GM23338 (cell line): Measurements from ENCODE around the gene CEP78. TPM values are rescaled to one million over a fixed set of nuclear protein-coding genes. Genes with fewer than 3 reads are reported as not detected.

ENCODE experiments used
- ATAC-seq: fragments of 200-7000 bp; cut with Tn5 transposase; 3 replicates; pipeline ENCODE4 v1.9.1; 2020
- DNase-seq: peaks from one replicate; pipeline ENCODE4 v3.0.0-alpha.2; 2015; ENCODE audit warnings: low spot score
- H2AFZ ChIP-seq: fragments of 200-600 bp; sonication (generic); 2 replicates; pipeline ENCODE4 v1.8.0; 2016; ENCODE audit warnings: antibody characterized with exemption, mild to moderate bottlenecking, moderate library complexity
- H3F3A ChIP-seq: fragments of 200-600 bp; sonication (generic); replicated peaks from 2 replicates; pipeline ENCODE4 v1.8.0; 2017; ENCODE audit warnings: antibody characterized with exemption, mixed run types, low read depth
- H3K27ac ChIP-seq: fragments of 200-600 bp; sonication (generic); 2 replicates; pipeline ENCODE4 v1.6.1; 2016; ENCODE audit warnings: low read depth
- H3K27me3 ChIP-seq: fragments of 200-600 bp; sonication (generic); 2 replicates; pipeline ENCODE4 v1.8.0; 2016; ENCODE audit warnings: mild to moderate bottlenecking, mixed run types, moderate library complexity; ENCODE audit not compliant: insufficient read depth
- H3K36me3 ChIP-seq: fragments of 200-600 bp; sonication (generic); 2 replicates; pipeline ENCODE4 v1.8.0; 2016; ENCODE audit warnings: mild to moderate bottlenecking; ENCODE audit not compliant: insufficient read depth
- H3K4me1 ChIP-seq: fragments of 200-600 bp; sonication (generic); 2 replicates; pipeline ENCODE4 v1.8.0; 2016; ENCODE audit warnings: mild to moderate bottlenecking, moderate library complexity; ENCODE audit not compliant: insufficient read depth
- H3K4me2 ChIP-seq: fragments of 200-600 bp; sonication (generic); 2 replicates; pipeline ENCODE4 v1.7.1; 2017; ENCODE audit warnings: mixed run types
- H3K4me3 ChIP-seq: fragments of 200-600 bp; sonication (generic); 2 replicates; pipeline ENCODE4 v1.6.1; 2016; ENCODE audit warnings: mixed run types
- H3K79me2 ChIP-seq: fragments of 200-600 bp; sonication (generic); replicated peaks from 2 replicates; pipeline ENCODE4 v1.8.0; 2017; ENCODE audit warnings: mild to moderate bottlenecking; ENCODE audit not compliant: insufficient read depth
- H3K9me2 ChIP-seq: fragments of 200-600 bp; sonication (generic); 2 replicates; pipeline ENCODE4 v1.8.0; 2017; ENCODE audit not compliant: insufficient read depth
- H4K20me1 ChIP-seq: fragments of 200-600 bp; sonication (generic); replicated peaks from 2 replicates; pipeline ENCODE4 v1.8.0; 2017; ENCODE audit warnings: mild to moderate bottlenecking; ENCODE audit not compliant: insufficient read depth
- H3K27ac Mint-ChIP-seq: 2 replicates; pipeline ENCODE4 v1.8.0; 2020; ENCODE audit warnings: inconsistent platforms, mild to moderate bottlenecking, moderate library complexity, mixed read lengths
- H3K27me3 Mint-ChIP-seq: 3 replicates; pipeline ENCODE4 v1.8.0; 2022; ENCODE audit warnings: low read depth, mild to moderate bottlenecking, moderate library complexity, mixed read lengths, inconsistent platforms; ENCODE audit not compliant: insufficient read depth, poor library complexity
- H3K36me3 Mint-ChIP-seq: 3 replicates; pipeline ENCODE4 v1.8.0; 2021; ENCODE audit warnings: low read depth, mild to moderate bottlenecking, inconsistent platforms, moderate library complexity, mixed read lengths
- H3K4me1 Mint-ChIP-seq: 3 replicates; pipeline ENCODE4 v1.8.0; 2020; ENCODE audit warnings: mild to moderate bottlenecking, inconsistent platforms, mixed read lengths
- H3K4me3 Mint-ChIP-seq: 3 replicates; pipeline ENCODE4 v1.8.0; 2021; ENCODE audit warnings: moderate library complexity, mild to moderate bottlenecking, inconsistent platforms, mixed read lengths
- H3K9me3 Mint-ChIP-seq: 3 replicates; pipeline ENCODE4 v1.8.0; 2020; ENCODE audit warnings: moderate library complexity, mild to moderate bottlenecking, inconsistent platforms, mixed read lengths
- ETS1 ChIP-seq: IDR thresholded peaks from 2 replicates; pipeline ENCODE4 v1.6.1; 2016; ENCODE audit warnings: antibody characterized with exemption
- EZH2phosphoT487 ChIP-seq: fragments of 200-600 bp; sonication (generic); IDR thresholded peaks from one replicate; pipeline ENCODE4 v1.8.1; 2018; ENCODE audit warnings: antibody characterized with exemption; ENCODE audit not compliant: unreplicated experiment
- STAT1 ChIP-seq: IDR thresholded peaks from one replicate; pipeline ENCODE4 v1.6.1; 2016; ENCODE audit warnings: antibody characterized with exemption; ENCODE audit not compliant: unreplicated experiment
- ZNF114 ChIP-seq: fragments of 250-450 bp; sonication (Bioruptor Pico); IDR thresholded peaks from 2 replicates; pipeline ENCODE4 v1.5.0; 2020; ENCODE audit warnings: mild to moderate bottlenecking, moderate library complexity
- polyA plus RNA-seq: library from polyadenylated mRNA; unstranded; fragments of >200 nt; fragmentation: Nextera tagmentation; extraction: Ambion mirVana; gene quantifications from 2 replicates; pipeline ENCODE4 v1.2.1, GENCODE V29; 2016
- total RNA-seq: library from RNA; depleted of rRNA; stranded (reverse); fragments of >200 nt; shearing (Covaris generic); gene quantifications from 2 replicates; pipeline ENCODE4 v1.2.3, GENCODE V29; 2014
- TF ChIP-seq, protein P1 (sequence below): IDR thresholded peaks from one replicate; pipeline ENCODE4 v1.6.1; 2018; ENCODE audit warnings: antibody characterized with exemption; ENCODE audit not compliant: unreplicated experiment
- TF ChIP-seq, protein P2 (sequence below), 2 experiments: fragments of 200-600 bp in 1 of 2; sonication (generic) in 1 of 2; conservative IDR thresholded peaks; 2 replicates each; pipeline versions ENCODE4 v1.5.1 to v1.6.1; 2016 to 2017; ENCODE audit warnings: antibody characterized with exemption in 2 of 2, low read depth in 2 of 2, mild to moderate bottlenecking in 2 of 2, moderate library complexity in 1 of 2
- TF ChIP-seq, protein P3 (sequence below): fragments of 250-450 bp; sonication (Bioruptor Pico); IDR thresholded peaks from 2 replicates; pipeline ENCODE4 v1.5.0; 2020; ENCODE audit warnings: mild to moderate bottlenecking, moderate library complexity

The CEP78 gene
- total and polyA plus RNA-seq, 2 experiments from 2014 or later = 19.9 to 48.3 TPM

DNA sequence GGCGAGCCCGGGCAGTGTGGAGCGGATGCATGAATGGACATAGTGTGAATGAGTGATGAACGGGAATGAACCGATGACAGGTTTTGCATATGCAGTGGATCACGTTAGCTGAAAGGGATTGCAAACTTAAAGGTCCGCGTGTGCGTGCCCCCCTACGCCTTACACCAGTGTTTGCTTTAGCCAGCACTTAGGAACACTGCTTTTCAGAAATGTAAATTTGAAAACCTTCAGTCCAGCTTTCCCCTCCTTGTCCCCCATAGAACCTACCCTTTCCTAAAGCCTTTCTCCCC is 61.7 kb downstream of the CEP78 start:
- ATAC-seq (no peak), DNase-seq (no peak)
- Histone ChIP-seq H3K27ac (peak overlapping the region; percentile 93), H4K20me1 (peaks cover 36% of the 10 kb centered on the region), H3K4me3 (peak overlapping the region; percentile 95), H3K36me3 (peaks cover 29% of the 10 kb centered on the region), H3K4me2 (peak overlapping the region; percentile 95), H3K4me1 (peaks cover 31% of the 10 kb centered on the region), H3K27me3 (no peaks in the 10 kb centered on the region), H3K9me2 (no peaks in the 10 kb centered on the region), H3F3A (no peaks in the 10 kb centered on the region; the same call in 1 of the 2 replicates), H2AFZ (no peak overlapping the region), H3K79me2 (peaks cover 57% of the 10 kb centered on the region)
- Mint-ChIP-seq H3K4me3 (peak overlapping the region; percentile 99), H3K27me3 (peaks cover 26% of the 10 kb centered on the region), H3K4me1 (peaks cover 43% of the 10 kb centered on the region), H3K27ac (peak overlapping the region; percentile 100), H3K36me3 (peaks cover 57% of the 10 kb centered on the region), H3K9me3 (peaks cover 8% of the 10 kb centered on the region; the same call in 2 of the 3 replicates)
- TF ChIP-seq, protein P1, sequence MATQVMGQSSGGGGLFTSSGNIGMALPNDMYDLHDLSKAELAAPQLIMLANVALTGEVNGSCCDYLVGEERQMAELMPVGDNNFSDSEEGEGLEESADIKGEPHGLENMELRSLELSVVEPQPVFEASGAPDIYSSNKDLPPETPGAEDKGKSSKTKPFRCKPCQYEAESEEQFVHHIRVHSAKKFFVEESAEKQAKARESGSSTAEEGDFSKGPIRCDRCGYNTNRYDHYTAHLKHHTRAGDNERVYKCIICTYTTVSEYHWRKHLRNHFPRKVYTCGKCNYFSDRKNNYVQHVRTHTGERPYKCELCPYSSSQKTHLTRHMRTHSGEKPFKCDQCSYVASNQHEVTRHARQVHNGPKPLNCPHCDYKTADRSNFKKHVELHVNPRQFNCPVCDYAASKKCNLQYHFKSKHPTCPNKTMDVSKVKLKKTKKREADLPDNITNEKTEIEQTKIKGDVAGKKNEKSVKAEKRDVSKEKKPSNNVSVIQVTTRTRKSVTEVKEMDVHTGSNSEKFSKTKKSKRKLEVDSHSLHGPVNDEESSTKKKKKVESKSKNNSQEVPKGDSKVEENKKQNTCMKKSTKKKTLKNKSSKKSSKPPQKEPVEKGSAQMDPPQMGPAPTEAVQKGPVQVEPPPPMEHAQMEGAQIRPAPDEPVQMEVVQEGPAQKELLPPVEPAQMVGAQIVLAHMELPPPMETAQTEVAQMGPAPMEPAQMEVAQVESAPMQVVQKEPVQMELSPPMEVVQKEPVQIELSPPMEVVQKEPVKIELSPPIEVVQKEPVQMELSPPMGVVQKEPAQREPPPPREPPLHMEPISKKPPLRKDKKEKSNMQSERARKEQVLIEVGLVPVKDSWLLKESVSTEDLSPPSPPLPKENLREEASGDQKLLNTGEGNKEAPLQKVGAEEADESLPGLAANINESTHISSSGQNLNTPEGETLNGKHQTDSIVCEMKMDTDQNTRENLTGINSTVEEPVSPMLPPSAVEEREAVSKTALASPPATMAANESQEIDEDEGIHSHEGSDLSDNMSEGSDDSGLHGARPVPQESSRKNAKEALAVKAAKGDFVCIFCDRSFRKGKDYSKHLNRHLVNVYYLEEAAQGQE = no peak
- TF ChIP-seq ETS1 (no peak), STAT1 (no peak), EZH2phosphoT487 (no peak), ZNF114 (CRISPR knock-in tag) (no peak)
- TF ChIP-seq, protein P2, sequence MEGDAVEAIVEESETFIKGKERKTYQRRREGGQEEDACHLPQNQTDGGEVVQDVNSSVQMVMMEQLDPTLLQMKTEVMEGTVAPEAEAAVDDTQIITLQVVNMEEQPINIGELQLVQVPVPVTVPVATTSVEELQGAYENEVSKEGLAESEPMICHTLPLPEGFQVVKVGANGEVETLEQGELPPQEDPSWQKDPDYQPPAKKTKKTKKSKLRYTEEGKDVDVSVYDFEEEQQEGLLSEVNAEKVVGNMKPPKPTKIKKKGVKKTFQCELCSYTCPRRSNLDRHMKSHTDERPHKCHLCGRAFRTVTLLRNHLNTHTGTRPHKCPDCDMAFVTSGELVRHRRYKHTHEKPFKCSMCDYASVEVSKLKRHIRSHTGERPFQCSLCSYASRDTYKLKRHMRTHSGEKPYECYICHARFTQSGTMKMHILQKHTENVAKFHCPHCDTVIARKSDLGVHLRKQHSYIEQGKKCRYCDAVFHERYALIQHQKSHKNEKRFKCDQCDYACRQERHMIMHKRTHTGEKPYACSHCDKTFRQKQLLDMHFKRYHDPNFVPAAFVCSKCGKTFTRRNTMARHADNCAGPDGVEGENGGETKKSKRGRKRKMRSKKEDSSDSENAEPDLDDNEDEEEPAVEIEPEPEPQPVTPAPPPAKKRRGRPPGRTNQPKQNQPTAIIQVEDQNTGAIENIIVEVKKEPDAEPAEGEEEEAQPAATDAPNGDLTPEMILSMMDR (conservative IDR thresholded peaks at IDR 0.05; ENCODE audit: low read depth in 2 of 2) = no peak
- TF ChIP-seq, protein P3, sequence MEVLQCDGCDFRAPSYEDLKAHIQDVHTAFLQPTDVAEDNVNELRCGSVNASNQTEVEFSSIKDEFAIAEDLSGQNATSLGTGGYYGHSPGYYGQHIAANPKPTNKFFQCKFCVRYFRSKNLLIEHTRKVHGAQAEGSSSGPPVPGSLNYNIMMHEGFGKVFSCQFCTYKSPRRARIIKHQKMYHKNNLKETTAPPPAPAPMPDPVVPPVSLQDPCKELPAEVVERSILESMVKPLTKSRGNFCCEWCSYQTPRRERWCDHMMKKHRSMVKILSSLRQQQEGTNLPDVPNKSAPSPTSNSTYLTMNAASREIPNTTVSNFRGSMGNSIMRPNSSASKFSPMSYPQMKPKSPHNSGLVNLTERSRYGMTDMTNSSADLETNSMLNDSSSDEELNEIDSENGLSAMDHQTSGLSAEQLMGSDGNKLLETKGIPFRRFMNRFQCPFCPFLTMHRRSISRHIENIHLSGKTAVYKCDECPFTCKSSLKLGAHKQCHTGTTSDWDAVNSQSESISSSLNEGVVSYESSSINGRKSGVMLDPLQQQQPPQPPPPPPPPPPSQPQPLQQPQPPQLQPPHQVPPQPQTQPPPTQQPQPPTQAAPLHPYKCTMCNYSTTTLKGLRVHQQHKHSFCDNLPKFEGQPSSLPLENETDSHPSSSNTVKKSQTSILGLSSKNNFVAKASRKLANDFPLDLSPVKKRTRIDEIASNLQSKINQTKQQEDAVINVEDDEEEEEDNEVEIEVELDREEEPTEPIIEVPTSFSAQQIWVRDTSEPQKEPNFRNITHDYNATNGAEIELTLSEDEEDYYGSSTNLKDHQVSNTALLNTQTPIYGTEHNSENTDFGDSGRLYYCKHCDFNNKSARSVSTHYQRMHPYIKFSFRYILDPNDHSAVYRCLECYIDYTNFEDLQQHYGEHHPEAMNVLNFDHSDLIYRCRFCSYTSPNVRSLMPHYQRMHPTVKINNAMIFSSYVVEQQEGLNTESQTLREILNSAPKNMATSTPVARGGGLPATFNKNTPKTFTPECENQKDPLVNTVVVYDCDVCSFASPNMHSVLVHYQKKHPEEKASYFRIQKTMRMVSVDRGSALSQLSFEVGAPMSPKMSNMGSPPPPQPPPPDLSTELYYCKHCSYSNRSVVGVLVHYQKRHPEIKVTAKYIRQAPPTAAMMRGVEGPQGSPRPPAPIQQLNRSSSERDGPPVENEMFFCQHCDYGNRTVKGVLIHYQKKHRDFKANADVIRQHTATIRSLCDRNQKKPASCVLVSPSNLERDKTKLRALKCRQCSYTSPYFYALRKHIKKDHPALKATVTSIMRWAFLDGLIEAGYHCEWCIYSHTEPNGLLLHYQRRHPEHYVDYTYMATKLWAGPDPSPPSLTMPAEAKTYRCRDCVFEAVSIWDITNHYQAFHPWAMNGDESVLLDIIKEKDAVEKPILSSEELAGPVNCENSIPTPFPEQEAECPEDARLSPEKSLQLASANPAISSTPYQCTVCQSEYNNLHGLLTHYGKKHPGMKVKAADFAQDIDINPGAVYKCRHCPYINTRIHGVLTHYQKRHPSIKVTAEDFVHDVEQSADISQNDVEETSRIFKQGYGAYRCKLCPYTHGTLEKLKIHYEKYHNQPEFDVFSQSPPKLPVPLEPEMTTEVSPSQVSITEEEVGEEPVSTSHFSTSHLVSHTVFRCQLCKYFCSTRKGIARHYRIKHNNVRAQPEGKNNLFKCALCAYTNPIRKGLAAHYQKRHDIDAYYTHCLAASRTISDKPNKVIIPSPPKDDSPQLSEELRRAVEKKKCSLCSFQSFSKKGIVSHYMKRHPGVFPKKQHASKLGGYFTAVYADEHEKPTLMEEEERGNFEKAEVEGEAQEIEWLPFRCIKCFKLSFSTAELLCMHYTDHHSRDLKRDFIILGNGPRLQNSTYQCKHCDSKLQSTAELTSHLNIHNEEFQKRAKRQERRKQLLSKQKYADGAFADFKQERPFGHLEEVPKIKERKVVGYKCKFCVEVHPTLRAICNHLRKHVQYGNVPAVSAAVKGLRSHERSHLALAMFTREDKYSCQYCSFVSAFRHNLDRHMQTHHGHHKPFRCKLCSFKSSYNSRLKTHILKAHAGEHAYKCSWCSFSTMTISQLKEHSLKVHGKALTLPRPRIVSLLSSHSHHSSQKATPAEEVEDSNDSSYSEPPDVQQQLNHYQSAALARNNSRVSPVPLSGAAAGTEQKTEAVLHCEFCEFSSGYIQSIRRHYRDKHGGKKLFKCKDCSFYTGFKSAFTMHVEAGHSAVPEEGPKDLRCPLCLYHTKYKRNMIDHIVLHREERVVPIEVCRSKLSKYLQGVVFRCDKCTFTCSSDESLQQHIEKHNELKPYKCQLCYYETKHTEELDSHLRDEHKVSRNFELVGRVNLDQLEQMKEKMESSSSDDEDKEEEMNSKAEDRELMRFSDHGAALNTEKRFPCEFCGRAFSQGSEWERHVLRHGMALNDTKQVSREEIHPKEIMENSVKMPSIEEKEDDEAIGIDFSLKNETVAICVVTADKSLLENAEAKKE (CRISPR knock-in tag) = no peak
